ENCODE data around the gene GRK5. TPM values are rescaled to one million over a fixed set of nuclear protein-coding genes. Genes with fewer than 3 reads are reported as not detected.

The GRK5 gene
- total and polyA plus RNA-seq, 9 of the 15 experiments (the other 6 are each of a cell fraction or from before 2014, with no cell fraction given), result 0.46 to 0.83 (median 0.67) TPM; not detected in 2

DNA sequence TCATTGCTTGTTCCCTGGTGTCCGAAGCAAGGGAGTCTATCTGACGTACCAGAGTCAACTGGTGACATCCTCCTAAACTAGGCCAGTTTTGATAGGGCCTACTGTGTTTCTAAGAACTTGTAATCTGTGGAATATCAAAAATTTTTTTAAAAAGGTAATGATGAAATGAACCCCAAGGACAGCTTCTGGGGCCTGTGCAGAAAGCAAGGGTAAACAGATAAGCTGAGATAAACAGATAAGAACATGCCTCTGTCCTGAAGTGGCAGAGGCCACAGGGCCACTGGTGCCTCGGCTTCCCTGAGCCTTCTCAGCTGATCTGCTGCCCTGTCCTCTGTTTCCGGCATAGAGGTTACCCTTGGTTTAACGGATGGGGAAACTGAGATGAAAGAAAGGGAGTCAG, 8.8 kb downstream of the GRK5 start:
- Histone ChIP-seq H3K36me3 (ENCODE audit: control insufficient read depth, insufficient read depth, low read length) (no peaks in the 10 kb centered on the region), H3K27me3 (ENCODE audit: control insufficient read depth in 2 of 2, insufficient read depth in 2 of 2, low read length in 2 of 2) (no peaks in the 10 kb centered on the region), H4K20me1 (replicated peaks; ENCODE audit: control insufficient read depth, insufficient read depth, low read length) (no peaks in the 10 kb centered on the region), H3K4me3 (no peak overlapping the region), H3K4me2 (ENCODE audit: insufficient read depth, low read length) (no peak overlapping the region), H3K9ac (ENCODE audit: insufficient read depth in 1 of 2, low read depth in 2 of 2, low read length in 2 of 2) (0 out of 4 replicates have a peak overlapping the region, but pooled peaks of 1 of the 2 experiments have one; percentile 48), H3K27ac (ENCODE audit: extremely low read depth, low read depth, low read length) (no peak overlapping the region), H3K9me3 (replicated peaks; ENCODE audit: control insufficient read depth, insufficient read depth, low read depth, low read length) (no peaks in the 10 kb centered on the region), H3K4me1 (replicated peaks in 1 of 2; ENCODE audit: control insufficient read depth in 2 of 2, insufficient read depth in 2 of 2, low read length in 2 of 2) (peaks cover 3 to 5% of the 10 kb centered on the region in 2 experiments; a peak in 4 of 5 replicates), H3K9me1 (ENCODE audit: control insufficient read depth, insufficient read depth, low read length) (no peaks in the 10 kb centered on the region), H2AFZ (ENCODE audit: low read depth, low read length) (no peak overlapping the region), H3K79me2 (ENCODE audit: control insufficient read depth, insufficient read depth, low read length) (no peaks in the 10 kb centered on the region)
- ChIA-PET POLR2A (interaction anchor here (0.8 kb wide), 1 partner anchor 511 kb away, joined by 3 read pairs; no protein-coding TSS in a partner anchor), CTCF (ENCODE audit: low intra/inter-chr PET ratio) (no interaction called here)
- intact Hi-C loops (cut with micrococcal nuclease) (no loop called here), in situ Hi-C loops (cut with MboI) (no loop called here)
- ATAC-seq (no peak), FAIRE-seq (no peak), DNase-seq (ENCODE audit: extremely low read depth in 1 of 4, low spot score in 3 of 4) (no peak)
- no TSS peak for BruUV-seq (replicated peaks)
- WGBS (ENCODE audit: insufficient coverage, low coverage, missing lambda C conversion rate), result 11% methylated on average over 3 of the region's 5 CpGs
- TF ChIP-seq CBFA2T2 (conservative IDR thresholded peaks at IDR 0.05), result no peak
- no peak for TF ChIP-seq ZNF311 (CRISPR knock-in tag; IDR thresholded peaks at IDR 0.05)
- TF ChIP-seq ZNF695 (CRISPR knock-in tag; IDR thresholded peaks at IDR 0.05), result no peak
- no peak for TF ChIP-seq FOXO4 (CRISPR knock-in tag; IDR thresholded peaks at IDR 0.05)
- no peak for TF ChIP-seq ZNF444 (CRISPR knock-in tag; IDR thresholded peaks at IDR 0.05)
- TF ChIP-seq ATF1 (CRISPR knock-in tag; IDR thresholded peaks at IDR 0.05), result no peak
- no peak for TF ChIP-seq ATF1 (tag; IDR thresholded peaks at IDR 0.05)
- TF ChIP-seq MCM5 (IDR thresholded peaks at IDR 0.05; ENCODE audit: low read depth), result no peak

Measured in K562 (cell line).